PC-3 (cell line): Measurements from ENCODE around the gene TRMT2A. TPM values are rescaled to one million over a fixed set of nuclear protein-coding genes. Genes with fewer than 3 reads are reported as not detected.

Experiments used
- ATAC-seq: fragments of 200-7000 bp; cut with Tn5 transposase; 2 replicates; pipeline ENCODE4 v1.9.1; 2020; ENCODE audit warnings: mild to moderate bottlenecking, moderate library complexity
- BruUV-seq: library from RNA; stranded (reverse); fragments of 400-500 nt; replicated peaks from 2 replicates; lab custom pipeline; 2021; lab: Mats Ljungman, UMichigan
- CTCF ChIA-PET: fragments of 300-600 bp; sonication (Branson Sonifier 250); formaldehyde crosslinking; loops from one replicate; lab custom pipeline; 2022; ENCODE audit warnings: antibody characterized with exemption; lab: Charles Lee
- POLR2A ChIA-PET: fragments of 300-600 bp; sonication (Branson Sonifier 250); formaldehyde crosslinking; loops from one replicate; lab custom pipeline; 2022; ENCODE audit warnings: antibody characterized with exemption; ENCODE audit not compliant: unreplicated experiment; lab: Charles Lee
- DNase-seq: peaks from one replicate; pipeline ENCODE4 v3.0.0-alpha.2; 2015
- H2AFZ ChIP-seq: fragments of 300-600 bp; sonication (generic); 2 replicates; pipeline ENCODE4 v1.6.0; 2016; ENCODE audit warnings: antibody characterized with exemption, low read length
- H3F3A ChIP-seq: fragments of 300-600 bp; sonication (generic); one replicate; pipeline ENCODE4 v1.6.0; 2017; ENCODE audit warnings: antibody characterized with exemption, low read length, control low read depth, mild to moderate bottlenecking; ENCODE audit not compliant: unreplicated experiment
- H3K27ac ChIP-seq: fragments of 300-600 bp; sonication (generic); 2 replicates; pipeline ENCODE4 v1.5.1; 2016; ENCODE audit warnings: mild to moderate bottlenecking, low read length
- H3K27me3 ChIP-seq: fragments of 300-600 bp; sonication (generic); 2 replicates; pipeline ENCODE4 v1.6.1; 2016; ENCODE audit warnings: low read length, mixed read lengths
- H3K36me3 ChIP-seq: fragments of 300-600 bp; sonication (generic); 2 replicates; pipeline ENCODE4 v1.6.1; 2016; ENCODE audit warnings: low read depth, mixed run types, low read length, mixed read lengths
- H3K4me1 ChIP-seq: fragments of 300-600 bp; sonication (generic); 2 replicates; pipeline ENCODE4 v1.5.1; 2016; ENCODE audit warnings: low read length; ENCODE audit not compliant: insufficient read depth
- H3K4me2 ChIP-seq: fragments of 300-600 bp; sonication (generic); 2 replicates; pipeline ENCODE4 v1.6.0; 2016; ENCODE audit warnings: low read length
- H3K4me3 ChIP-seq: fragments of 300-600 bp; sonication (generic); 2 replicates; pipeline ENCODE4 v1.5.1; 2016; ENCODE audit warnings: mild to moderate bottlenecking, low read length, mixed read lengths
- H3K79me2 ChIP-seq: fragments of 300-600 bp; sonication (generic); 2 replicates; pipeline ENCODE4 v1.6.1; 2017; ENCODE audit warnings: low read length, mixed read lengths
- H3K9ac ChIP-seq: fragments of 300-600 bp; sonication (generic); 2 replicates; pipeline ENCODE4 v1.6.0; 2016; ENCODE audit warnings: mild to moderate bottlenecking, low read length
- H3K9me2 ChIP-seq: fragments of 300-600 bp; sonication (generic); replicated peaks from 2 replicates; pipeline ENCODE4 v1.6.1; 2016; ENCODE audit warnings: mixed run types, low read length, mixed read lengths
- H3K9me3 ChIP-seq: fragments of 300-600 bp; sonication (generic); 2 replicates; pipeline ENCODE4 v1.6.1; 2016; ENCODE audit warnings: low read length, mixed read lengths
- H4K20me1 ChIP-seq: fragments of 300-600 bp; sonication (generic); 2 replicates; pipeline ENCODE4 v1.6.1; 2016; ENCODE audit warnings: low read length, mixed read lengths
- EZH2 ChIP-seq: fragments of 300-600 bp; sonication (generic); IDR thresholded peaks from one replicate; pipeline ENCODE4 v1.6.1; 2017; ENCODE audit warnings: antibody characterized with exemption, mild to moderate bottlenecking, low read length; ENCODE audit not compliant: unreplicated experiment
- EZH2phosphoT487 ChIP-seq: fragments of 300-600 bp; sonication (generic); IDR thresholded peaks from 2 replicates; pipeline ENCODE4 v1.6.1; 2018; ENCODE audit warnings: mild to moderate bottlenecking, antibody characterized with exemption, low read length, borderline replicate concordance
- intact Hi-C: fragments of 100-400 bp; cut with micrococcal nuclease; formaldehyde crosslinking; loops from 2 replicates; pipeline ENCODE4 v1.9.0; 2023
- total RNA-seq: library from RNA; depleted of rRNA; stranded (reverse); fragments of >200 nt; gene quantifications from 2 replicates; pipeline ENCODE4 v1.2.3, GENCODE V29; 2014
- TF ChIP-seq, protein P1 (sequence below): fragments of 300-600 bp; sonication (generic); conservative IDR thresholded peaks from 2 replicates; pipeline ENCODE4 v1.5.1; 2017; ENCODE audit warnings: antibody characterized with exemption, low read depth, mild to moderate bottlenecking, low read length

TRMT2A gene
- total RNA-seq, 1 experiment from 2014 or later = 62.1 TPM

DNA sequence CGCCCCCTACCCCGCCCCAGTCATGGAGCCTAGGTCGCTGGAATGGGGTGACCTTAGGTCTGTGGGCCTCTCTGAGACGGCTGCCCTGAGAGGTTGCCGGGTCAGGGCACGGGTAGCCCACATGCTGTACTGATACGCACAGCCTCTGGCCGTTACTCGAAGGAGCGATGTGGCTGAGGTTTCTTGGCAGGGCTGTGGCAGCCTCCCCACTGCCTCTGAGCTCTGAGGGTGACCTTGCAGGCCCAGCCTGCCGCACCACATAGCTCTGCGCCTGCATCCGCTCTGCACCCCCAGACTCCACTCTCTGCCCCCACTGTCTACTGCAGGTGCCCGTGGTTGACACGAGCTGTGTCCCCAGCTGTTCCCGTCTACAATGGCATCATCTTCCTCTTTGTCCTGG, 21.8 kb upstream of the TRMT2A start:
- no peak overlapping the region for H2AFZ ChIP-seq
- H3K9ac ChIP-seq = no peak overlapping the region
- H4K20me1 ChIP-seq = no peaks in the 10 kb centered on the region
- DNase-seq (no peak), ATAC-seq (no peak)
- no peak overlapping the region for H3K4me3 ChIP-seq
- no peaks in the 10 kb centered on the region for H3K27me3 ChIP-seq
- intact Hi-C loops = no loop called here
- BruUV-seq = no TSS peak
- no peak overlapping the region for H3K4me2 ChIP-seq
- no peaks in the 10 kb centered on the region for H3K9me2 ChIP-seq
- no peaks in the 10 kb centered on the region for H3F3A ChIP-seq
- no peaks in the 10 kb centered on the region for H3K9me3 ChIP-seq
- no peaks in the 10 kb centered on the region for H3K4me1 ChIP-seq
- H3K27ac ChIP-seq = no peak overlapping the region
- H3K36me3 ChIP-seq = no peaks in the 10 kb centered on the region
- CTCF ChIA-PET = no interaction called here
- POLR2A ChIA-PET = no interaction called here
- H3K79me2 ChIP-seq = peaks cover 38% of the 10 kb centered on the region
- TF ChIP-seq EZH2 = no peak
- no peak for TF ChIP-seq EZH2phosphoT487
- TF ChIP-seq, protein P1, sequence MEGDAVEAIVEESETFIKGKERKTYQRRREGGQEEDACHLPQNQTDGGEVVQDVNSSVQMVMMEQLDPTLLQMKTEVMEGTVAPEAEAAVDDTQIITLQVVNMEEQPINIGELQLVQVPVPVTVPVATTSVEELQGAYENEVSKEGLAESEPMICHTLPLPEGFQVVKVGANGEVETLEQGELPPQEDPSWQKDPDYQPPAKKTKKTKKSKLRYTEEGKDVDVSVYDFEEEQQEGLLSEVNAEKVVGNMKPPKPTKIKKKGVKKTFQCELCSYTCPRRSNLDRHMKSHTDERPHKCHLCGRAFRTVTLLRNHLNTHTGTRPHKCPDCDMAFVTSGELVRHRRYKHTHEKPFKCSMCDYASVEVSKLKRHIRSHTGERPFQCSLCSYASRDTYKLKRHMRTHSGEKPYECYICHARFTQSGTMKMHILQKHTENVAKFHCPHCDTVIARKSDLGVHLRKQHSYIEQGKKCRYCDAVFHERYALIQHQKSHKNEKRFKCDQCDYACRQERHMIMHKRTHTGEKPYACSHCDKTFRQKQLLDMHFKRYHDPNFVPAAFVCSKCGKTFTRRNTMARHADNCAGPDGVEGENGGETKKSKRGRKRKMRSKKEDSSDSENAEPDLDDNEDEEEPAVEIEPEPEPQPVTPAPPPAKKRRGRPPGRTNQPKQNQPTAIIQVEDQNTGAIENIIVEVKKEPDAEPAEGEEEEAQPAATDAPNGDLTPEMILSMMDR = no peak

DNA sequence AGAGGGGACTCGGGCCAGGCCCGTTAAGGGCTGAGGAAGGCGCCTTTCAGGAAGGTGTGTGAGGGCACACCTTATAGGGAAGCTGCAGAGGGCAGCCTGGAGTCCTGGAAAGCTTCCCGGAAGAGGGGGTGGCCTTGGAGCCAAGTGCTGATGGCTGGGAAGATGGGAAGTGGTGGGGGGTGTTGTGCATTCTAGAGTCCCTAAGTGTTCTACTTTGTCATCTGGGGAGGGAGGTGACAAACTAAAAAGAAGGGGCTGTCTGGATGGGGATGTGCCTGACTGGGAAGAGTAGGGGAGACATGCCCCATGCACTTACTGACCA, 21.4 kb upstream of the TRMT2A start:
- Histone ChIP-seq H3K27me3 (no peaks in the 10 kb centered on the region), H3K9ac (no peak overlapping the region), H3K36me3 (no peaks in the 10 kb centered on the region), H3F3A (no peaks in the 10 kb centered on the region), H3K27ac (no peak overlapping the region), H3K4me1 (no peaks in the 10 kb centered on the region), H3K9me2 (no peaks in the 10 kb centered on the region), H2AFZ (no peak overlapping the region), H3K4me3 (no peak overlapping the region), H3K4me2 (no peak overlapping the region), H3K9me3 (no peaks in the 10 kb centered on the region), H4K20me1 (no peaks in the 10 kb centered on the region), H3K79me2 (peaks cover 43% of the 10 kb centered on the region)
- ATAC-seq (no peak), DNase-seq (no peak)
- TF ChIP-seq EZH2 (no peak), EZH2phosphoT487 (no peak)
- TF ChIP-seq, protein P1 = no peak
- CTCF ChIA-PET = no interaction called here
- POLR2A ChIA-PET = no interaction called here
- intact Hi-C loops = no loop called here
- BruUV-seq = no TSS peak

DNA sequence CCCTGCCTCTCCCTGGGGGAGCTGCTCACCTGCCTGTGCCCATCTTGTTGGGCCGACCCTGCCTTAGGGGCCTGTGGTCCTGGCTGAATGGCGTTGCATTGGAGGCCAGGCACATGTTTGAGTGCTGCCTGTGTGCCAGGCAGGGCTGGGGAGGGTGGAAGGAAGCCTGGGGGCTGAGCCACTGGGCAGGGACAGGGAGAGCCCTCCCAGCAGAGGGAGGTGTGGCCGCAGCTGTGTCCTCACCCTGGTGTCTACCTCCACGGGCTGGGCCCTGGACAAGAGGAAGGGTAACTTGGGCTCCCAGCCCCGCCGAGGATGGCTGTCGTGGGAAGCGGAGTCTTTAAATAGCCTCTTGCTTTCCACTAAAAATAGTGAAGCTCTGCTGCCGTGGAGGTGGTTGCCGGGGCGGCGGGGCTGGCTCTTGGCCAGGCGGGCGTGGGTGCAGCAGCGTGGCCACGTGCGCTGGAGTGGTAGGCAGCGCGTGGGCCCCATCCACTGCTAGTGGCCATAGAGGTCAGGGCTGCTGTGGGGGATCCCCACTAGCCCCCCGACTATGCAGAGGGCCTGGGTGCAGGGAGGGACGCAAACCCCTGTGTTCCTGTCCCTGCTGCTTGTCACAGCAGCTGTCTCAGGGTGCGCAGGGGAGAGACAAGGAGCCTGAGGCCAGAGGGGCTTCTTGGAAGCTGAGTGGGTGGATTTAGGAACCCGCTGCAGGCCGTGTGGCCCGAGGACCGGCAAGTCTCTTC, 20.8 kb upstream of the TRMT2A start:
- H2AFZ ChIP-seq = no peak overlapping the region
- no peak for TF ChIP-seq EZH2
- TF ChIP-seq EZH2phosphoT487 = no peak
- TF ChIP-seq, protein P1 = no peak
- no peaks in the 10 kb centered on the region for H3K27me3 ChIP-seq
- peaks cover 48% of the 10 kb centered on the region for H3K79me2 ChIP-seq
- H3K4me2 ChIP-seq = no peak overlapping the region
- POLR2A ChIA-PET = no interaction called here
- CTCF ChIA-PET = no interaction called here
- H3K36me3 ChIP-seq = no peaks in the 10 kb centered on the region
- H4K20me1 ChIP-seq = no peaks in the 10 kb centered on the region
- no peak overlapping the region for H3K27ac ChIP-seq
- ATAC-seq (no peak), DNase-seq (no peak)
- no peaks in the 10 kb centered on the region for H3K9me3 ChIP-seq
- peaks cover 2% of the 10 kb centered on the region; the same call in 1 of the 2 replicates for H3K4me1 ChIP-seq
- no TSS peak for BruUV-seq
- no peaks in the 10 kb centered on the region for H3K9me2 ChIP-seq
- no peak overlapping the region for H3K4me3 ChIP-seq
- H3F3A ChIP-seq = no peaks in the 10 kb centered on the region
- intact Hi-C loops = no loop called here
- H3K9ac ChIP-seq = no peak overlapping the region
